BJ (cell line): ENCODE results near the gene NIPBL. TPM values are rescaled to one million over a fixed set of nuclear protein-coding genes. Genes with fewer than 3 reads are reported as not detected.
"Not testable (repeated sequence)": the region's sequence is repeated elsewhere in the genome, so short reads cannot be mapped to it uniquely, and the experiment has no call there.

ENCODE experiments used
- CTCF ChIA-PET: fragments of 350-600 bp; formaldehyde crosslinking; extraction: SDS; loops from one replicate; lab custom pipeline; 2021; ENCODE audit warnings: antibody characterized with exemption, inconsistent platforms; lab: Yijun Ruan, JAX
- POLR2A ChIA-PET: fragments of 300-600 bp; sonication (Branson Sonifier 250); formaldehyde crosslinking; extraction: SDS; loops from one replicate; lab custom pipeline; 2021; ENCODE audit warnings: antibody characterized with exemption; lab: Charles Lee
- DNase-seq: peaks from one replicate; pipeline ENCODE4 v3.0.0-alpha.2; 2011; ENCODE audit warnings: low read depth
- H3K27me3 ChIP-seq: 2 replicates; pipeline ENCODE4 v1.6.0; 2011; ENCODE audit warnings: low read length; ENCODE audit not compliant: control insufficient read depth, insufficient read depth
- H3K36me3 ChIP-seq: 2 replicates; pipeline ENCODE4 v1.5.1; 2011; ENCODE audit warnings: low read length; ENCODE audit not compliant: control insufficient read depth, insufficient read depth
- H3K4me3 ChIP-seq: 2 replicates; pipeline ENCODE4 v1.5.1; 2011; ENCODE audit warnings: low read depth, mild to moderate bottlenecking, control low read depth, low read length
- polyA plus RNA-seq: library from polyadenylated mRNA; depleted of rRNA; stranded (reverse); fragments of >200 nt; gene quantifications from 2 replicates; pipeline ENCODE4 v1.2.3, GENCODE V29; 2011
- TF ChIP-seq, protein P1 (sequence below): IDR thresholded peaks from 2 replicates; pipeline ENCODE4 v1.5.1; 2011; ENCODE audit warnings: low read depth, mild to moderate bottlenecking, control low read depth, inconsistent platforms, low read length, moderate library complexity; ENCODE audit not compliant: insufficient read depth

Gene NIPBL
- polyA plus RNA-seq, 1 experiment = 25.6 TPM

DNA sequence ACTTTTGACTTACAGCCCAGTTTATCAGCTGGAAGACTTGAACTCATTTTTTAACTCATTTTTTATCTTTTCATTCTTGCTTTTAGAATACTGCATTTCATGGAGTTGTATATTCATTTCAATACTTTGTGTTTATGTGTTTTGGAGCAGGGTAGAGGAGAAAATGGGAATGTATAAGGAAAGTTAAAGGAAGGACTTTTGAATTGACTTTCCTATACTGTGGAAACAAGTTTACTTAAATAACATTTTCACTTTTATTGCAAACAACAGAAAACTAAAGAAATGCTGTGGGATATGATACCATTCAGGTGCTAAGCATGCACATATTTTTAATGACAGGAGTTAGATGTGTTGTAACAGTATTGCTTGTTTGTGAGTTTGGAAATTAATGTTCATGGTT lies 11.7 kb downstream of the NIPBL start:
- ChIA-PET CTCF (no interaction called here), POLR2A (no interaction called here)
- H3K36me3 ChIP-seq = 0 out of 2 replicates have a peak, but pooled peaks cover 1% of the 10 kb centered on the region
- no peaks in the 10 kb centered on the region for H3K27me3 ChIP-seq
- no peak overlapping the region for H3K4me3 ChIP-seq
- TF ChIP-seq, protein P1, sequence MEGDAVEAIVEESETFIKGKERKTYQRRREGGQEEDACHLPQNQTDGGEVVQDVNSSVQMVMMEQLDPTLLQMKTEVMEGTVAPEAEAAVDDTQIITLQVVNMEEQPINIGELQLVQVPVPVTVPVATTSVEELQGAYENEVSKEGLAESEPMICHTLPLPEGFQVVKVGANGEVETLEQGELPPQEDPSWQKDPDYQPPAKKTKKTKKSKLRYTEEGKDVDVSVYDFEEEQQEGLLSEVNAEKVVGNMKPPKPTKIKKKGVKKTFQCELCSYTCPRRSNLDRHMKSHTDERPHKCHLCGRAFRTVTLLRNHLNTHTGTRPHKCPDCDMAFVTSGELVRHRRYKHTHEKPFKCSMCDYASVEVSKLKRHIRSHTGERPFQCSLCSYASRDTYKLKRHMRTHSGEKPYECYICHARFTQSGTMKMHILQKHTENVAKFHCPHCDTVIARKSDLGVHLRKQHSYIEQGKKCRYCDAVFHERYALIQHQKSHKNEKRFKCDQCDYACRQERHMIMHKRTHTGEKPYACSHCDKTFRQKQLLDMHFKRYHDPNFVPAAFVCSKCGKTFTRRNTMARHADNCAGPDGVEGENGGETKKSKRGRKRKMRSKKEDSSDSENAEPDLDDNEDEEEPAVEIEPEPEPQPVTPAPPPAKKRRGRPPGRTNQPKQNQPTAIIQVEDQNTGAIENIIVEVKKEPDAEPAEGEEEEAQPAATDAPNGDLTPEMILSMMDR = no peak
- DNase-seq = no peak

- H3K27me3 ChIP-seq = no peaks in the 10 kb centered on the region
- H3K36me3 ChIP-seq = 0 out of 2 replicates have a peak, but pooled peaks cover 1% of the 10 kb centered on the region
- TF ChIP-seq, protein P1 = no peak
- ChIA-PET POLR2A (no interaction called here), CTCF (no interaction called here)
- no peak for DNase-seq
- H3K4me3 ChIP-seq = no peak overlapping the region
These were observed 12.7 kb downstream of the NIPBL start for GRCh38 chr5:36889264-36889663.

DNA sequence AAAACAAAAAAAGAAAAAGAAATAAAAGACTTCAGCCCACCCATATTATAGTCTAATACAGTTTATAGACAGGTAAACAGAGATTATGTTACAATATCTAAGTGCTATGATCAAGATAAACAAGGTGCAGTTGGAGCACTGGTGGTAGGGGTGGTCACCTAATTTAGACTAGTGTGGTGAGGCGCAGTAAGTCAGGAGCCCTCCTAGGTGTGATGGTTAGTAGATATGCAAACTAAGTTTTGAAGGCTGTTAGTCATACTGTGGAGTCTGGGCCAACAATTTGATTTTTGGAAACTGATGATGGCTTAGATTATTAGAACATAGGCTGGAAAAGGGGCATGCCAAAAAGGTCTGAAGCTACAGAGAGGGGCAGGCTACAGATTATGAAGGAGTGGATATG lies 14.7 kb downstream of the NIPBL start:
- CTCF ChIA-PET = no interaction called here

GRCh38 chr5:36892085-36892830 lies 15.7 kb downstream of the NIPBL start:
- DNase-seq, H3K36me3 ChIP-seq, CTCF ChIA-PET, H3K27me3 ChIP-seq, POLR2A ChIA-PET, H3K4me3 ChIP-seq: not testable (repeated sequence)

More for the DNA sequence above, 14.7 kb downstream of the NIPBL start:
- TF ChIP-seq, protein P1 = no peak
- POLR2A ChIA-PET = no interaction called here
- Histone ChIP-seq H3K4me3 (no peak overlapping the region), H3K36me3 (0 out of 2 replicates have a peak, but pooled peaks cover 1% of the 10 kb centered on the region), H3K27me3 (no peaks in the 10 kb centered on the region)
- no peak for DNase-seq

GRCh38 chr5:36894954-36895353 lies 18.4 kb downstream of the NIPBL start:
- 0 out of 2 replicates have a peak, but pooled peaks cover 1% of the 10 kb centered on the region for H3K36me3 ChIP-seq
- CTCF ChIA-PET = interaction anchor here (1.2 kb wide), 1 partner anchor 9 kb away, joined by 3 read pairs; no protein-coding TSS in a partner anchor
- TF ChIP-seq, protein P1 = no peak
- POLR2A ChIA-PET = no interaction called here
- no peaks in the 10 kb centered on the region for H3K27me3 ChIP-seq
- DNase-seq = no peak
- no peak overlapping the region for H3K4me3 ChIP-seq

- POLR2A ChIA-PET = no interaction called here
- Histone ChIP-seq H3K27me3 (no peaks in the 10 kb centered on the region), H3K4me3 (no peak overlapping the region), H3K36me3 (no peaks in the 10 kb centered on the region)
- no peak for DNase-seq
- TF ChIP-seq, protein P1 = no peak
- CTCF ChIA-PET = no interaction called here
These were observed 19.9 kb downstream of the NIPBL start for GRCh38 chr5:36896476-36896875.
